ENCODE measurements around the gene PCP2.

The PCP2 gene

GRCh38 chr19:7636691-7637373 is 3.3 kb upstream of the PCP2 start, which contains the start of gene STXBP2:
Gene STXBP2 (plus strand): TSS chr19:7637110. CDS start chr19:7637150, 40 bp downstream.
- H3K4me3 ChIP-seq (ENCODE audit: low read depth, low read length) = peak within 1 kb of the TSS; percentile 72
- H3K9me3 ChIP-seq (ENCODE audit: control insufficient read depth, insufficient read depth, low read depth, low read length) = no peaks in the 10 kb centered on the region; the same call in 1 of the 2 replicates
- peaks cover 5% of the 10 kb centered on the region for H3K4me1 ChIP-seq (ENCODE audit: control insufficient read depth, insufficient read depth, low read length)
- H3K36me3 ChIP-seq (ENCODE audit: control insufficient read depth, insufficient read depth, low read length) = peaks cover 16% of the 10 kb centered on the region
- H3K27me3 ChIP-seq (ENCODE audit: control insufficient read depth, insufficient read depth, low read length) = peaks cover 27% of the 10 kb centered on the region
- H3K9ac ChIP-seq (ENCODE audit: low read length) = peak within 1 kb of the TSS; percentile 27
- 0 out of 2 replicates have a peak within 1 kb of the TSS, but pooled peaks have one; percentile 13 for H3K27ac ChIP-seq (ENCODE audit: low read depth, low read length)

DNA sequence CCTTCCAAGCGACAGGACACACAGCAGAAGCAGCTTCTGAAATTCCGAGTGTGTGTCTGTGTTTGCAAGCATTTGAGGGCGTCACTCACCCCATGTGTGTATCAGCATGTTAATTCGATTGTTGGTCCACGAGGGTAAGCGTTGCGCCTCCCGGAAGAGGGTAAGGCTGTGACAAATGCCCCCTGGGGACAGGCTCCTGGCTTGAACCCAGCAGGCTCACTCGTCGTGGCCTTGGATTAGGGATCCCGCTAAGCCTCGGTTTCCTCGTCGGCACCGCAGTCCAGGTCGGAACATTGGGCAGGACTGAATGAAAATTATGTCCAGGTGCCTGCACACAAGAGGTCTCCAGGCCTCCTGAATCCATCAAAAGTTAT is 2.8 kb upstream of the PCP2 start:
- Histone ChIP-seq H3K4me1 (ENCODE audit: control insufficient read depth, insufficient read depth, low read length) (peaks cover 5% of the 10 kb centered on the region), H3K4me3 (ENCODE audit: low read depth, low read length) (peak overlapping the region; percentile 72), H3K9me3 (ENCODE audit: control insufficient read depth, insufficient read depth, low read depth, low read length) (no peaks in the 10 kb centered on the region; the same call in 1 of the 2 replicates), H3K27ac (ENCODE audit: low read depth, low read length) (no peak overlapping the region), H3K9ac (ENCODE audit: low read length) (no peak overlapping the region), H3K36me3 (ENCODE audit: control insufficient read depth, insufficient read depth, low read length) (peaks cover 18% of the 10 kb centered on the region), H3K27me3 (ENCODE audit: control insufficient read depth, insufficient read depth, low read length) (peaks cover 27% of the 10 kb centered on the region)

DNA sequence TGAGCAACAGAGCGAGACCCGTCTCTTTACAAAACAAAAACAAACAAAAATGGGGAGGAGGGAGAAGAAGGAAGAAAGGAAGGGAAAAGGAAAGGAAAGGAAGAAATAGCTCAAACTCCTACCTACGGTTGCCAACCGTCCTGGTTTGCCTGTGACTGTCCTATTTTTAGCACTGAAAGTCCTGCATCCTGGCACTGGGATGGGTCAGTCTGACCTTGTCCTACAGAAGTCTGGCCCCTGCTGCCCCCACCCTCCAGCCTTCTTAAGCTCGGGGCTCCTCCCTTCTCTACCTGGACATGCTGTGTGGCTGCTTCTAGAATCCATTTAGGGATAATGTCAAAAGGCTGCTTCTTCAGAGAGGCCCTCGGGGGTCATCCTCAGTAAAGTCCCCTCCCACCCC is 2.2 kb upstream of the PCP2 start:
- H3K9me3 ChIP-seq (ENCODE audit: control insufficient read depth, insufficient read depth, low read depth, low read length) = no peaks in the 10 kb centered on the region; the same call in 1 of the 2 replicates
- peaks cover 5% of the 10 kb centered on the region for H3K4me1 ChIP-seq (ENCODE audit: control insufficient read depth, insufficient read depth, low read length)
- peaks cover 27% of the 10 kb centered on the region for H3K27me3 ChIP-seq (ENCODE audit: control insufficient read depth, insufficient read depth, low read length)
- H3K36me3 ChIP-seq (ENCODE audit: control insufficient read depth, insufficient read depth, low read length) = peaks cover 18% of the 10 kb centered on the region
- no peak overlapping the region for H3K4me3 ChIP-seq (ENCODE audit: low read depth, low read length)
- H3K9ac ChIP-seq (ENCODE audit: low read length) = no peak overlapping the region
- H3K27ac ChIP-seq (ENCODE audit: low read depth, low read length) = no peak overlapping the region

GRCh38 chr19:7632340-7633203 is 947 bp downstream of the PCP2 start:
- Histone ChIP-seq H3K9ac (ENCODE audit: low read length) (no peak overlapping the region), H3K36me3 (ENCODE audit: control insufficient read depth, insufficient read depth, low read length) (peaks cover 13% of the 10 kb centered on the region; the same call in 1 of the 2 replicates), H3K27ac (ENCODE audit: low read depth, low read length) (no peak overlapping the region), H3K9me3 (ENCODE audit: control insufficient read depth, insufficient read depth, low read depth, low read length) (no peaks in the 10 kb centered on the region), H3K4me1 (ENCODE audit: control insufficient read depth, insufficient read depth, low read length) (peaks cover 5% of the 10 kb centered on the region), H3K27me3 (ENCODE audit: control insufficient read depth, insufficient read depth, low read length) (peaks cover 27% of the 10 kb centered on the region), H3K4me3 (ENCODE audit: low read depth, low read length) (no peak overlapping the region)

GRCh38 chr19:7631577-7631976 is 1.9 kb downstream of the PCP2 start:
- H3K36me3 ChIP-seq (ENCODE audit: control insufficient read depth, insufficient read depth, low read length) = peaks cover 20% of the 10 kb centered on the region
- no peak overlapping the region for H3K9ac ChIP-seq (ENCODE audit: low read length)
- peaks cover 26% of the 10 kb centered on the region for H3K27me3 ChIP-seq (ENCODE audit: control insufficient read depth, insufficient read depth, low read length)
- peaks cover 4% of the 10 kb centered on the region for H3K4me1 ChIP-seq (ENCODE audit: control insufficient read depth, insufficient read depth, low read length)
- H3K4me3 ChIP-seq (ENCODE audit: low read depth, low read length) = no peak overlapping the region
- H3K27ac ChIP-seq (ENCODE audit: low read depth, low read length) = no peak overlapping the region
- no peaks in the 10 kb centered on the region for H3K9me3 ChIP-seq (ENCODE audit: control insufficient read depth, insufficient read depth, low read depth, low read length)

GRCh38 chr19:7629347-7630054 is 4.0 kb downstream of the PCP2 start, which contains the start of the genes PET100 and XAB2:
Gene PET100 (plus strand): TSS chr19:7629793. CDS start chr19:7629834, 41 bp downstream.
Gene XAB2 (minus strand): TSS chr19:7629545. CDS start chr19:7629527, 18 bp downstream.
- Histone ChIP-seq H3K4me3 (ENCODE audit: low read depth, low read length) (peak within 1 kb of the TSS; percentile 91), H3K9ac (ENCODE audit: low read length) (peak within 1 kb of the TSS; percentile 89), H3K27ac (ENCODE audit: low read depth, low read length) (peak within 1 kb of the TSS; percentile 53; the same call in 1 of the 2 replicates), H3K27me3 (ENCODE audit: control insufficient read depth, insufficient read depth, low read length) (peaks cover 5% of the 10 kb centered on the region; the same call in 1 of the 2 replicates), H3K4me1 (ENCODE audit: control insufficient read depth, insufficient read depth, low read length) (no peaks in the 10 kb centered on the region), H3K36me3 (ENCODE audit: control insufficient read depth, insufficient read depth, low read length) (peaks cover 40% of the 10 kb centered on the region), H3K9me3 (ENCODE audit: control insufficient read depth, insufficient read depth, low read depth, low read length) (no peaks in the 10 kb centered on the region)

DNA sequence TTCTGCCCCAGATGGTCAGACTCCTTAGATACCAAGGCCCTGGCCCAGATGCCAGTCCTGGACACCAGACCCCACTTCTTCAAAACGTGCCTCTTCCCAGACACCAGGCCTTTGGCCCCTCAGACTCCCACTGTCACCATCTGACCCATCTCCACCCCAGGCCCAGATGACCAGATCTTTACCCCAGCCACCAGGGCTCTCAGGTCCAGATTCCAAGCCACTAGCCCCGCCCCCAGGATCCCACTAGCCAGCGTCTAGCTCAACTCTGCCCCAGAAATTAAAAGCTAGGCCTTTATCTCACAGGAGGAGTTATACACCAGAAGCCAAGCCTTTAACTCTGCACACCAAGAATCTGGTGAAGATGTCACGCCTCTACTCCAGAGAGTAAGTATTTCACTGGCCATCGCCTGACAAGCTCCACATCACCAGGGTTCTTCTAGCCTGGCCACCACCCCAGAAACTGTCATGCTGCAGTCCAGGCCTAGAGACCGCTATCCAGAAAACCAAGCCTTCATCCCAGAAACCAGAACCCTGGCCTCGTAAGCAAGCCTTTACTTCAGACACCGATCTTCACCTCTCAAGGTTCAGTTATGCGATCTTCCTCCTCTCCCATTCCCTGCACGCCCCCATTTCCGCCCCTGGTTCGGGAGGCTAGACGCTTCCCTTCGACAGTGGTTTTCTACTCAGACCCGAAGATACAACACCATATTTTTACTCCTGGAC is 4.8 kb downstream of the PCP2 start:
- Histone ChIP-seq H3K4me1 (ENCODE audit: control insufficient read depth, insufficient read depth, low read length) (no peaks in the 10 kb centered on the region), H3K4me3 (ENCODE audit: low read depth, low read length) (peak overlapping the region; percentile 91), H3K27ac (ENCODE audit: low read depth, low read length) (no peak overlapping the region), H3K36me3 (ENCODE audit: control insufficient read depth, insufficient read depth, low read length) (peaks cover 44% of the 10 kb centered on the region), H3K27me3 (ENCODE audit: control insufficient read depth, insufficient read depth, low read length) (peaks cover 4% of the 10 kb centered on the region; the same call in 1 of the 2 replicates), H3K9ac (ENCODE audit: low read length) (peak overlapping the region; percentile 89), H3K9me3 (ENCODE audit: control insufficient read depth, insufficient read depth, low read depth, low read length) (no peaks in the 10 kb centered on the region)

DNA sequence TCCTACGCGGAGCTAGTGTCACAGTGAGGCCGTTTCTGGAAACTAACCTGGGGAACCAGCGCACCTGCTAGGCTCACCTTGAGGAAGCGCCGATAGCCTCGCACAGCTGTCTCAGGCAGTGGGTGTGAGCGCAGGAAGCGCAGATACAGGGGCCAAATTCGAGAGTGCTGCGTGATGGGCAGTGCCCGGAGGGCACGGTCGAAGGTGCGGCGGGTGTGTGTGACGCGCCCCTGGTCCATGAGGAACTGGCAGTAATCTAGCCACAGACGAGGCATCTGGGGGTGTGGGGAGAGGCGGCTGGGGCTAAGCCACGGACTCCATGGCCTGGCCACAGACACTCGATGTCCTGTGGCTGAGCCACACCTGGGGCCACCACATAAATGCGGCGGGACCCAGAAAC is 6.4 kb downstream of the PCP2 start:
- peaks cover 50% of the 10 kb centered on the region for H3K36me3 ChIP-seq (ENCODE audit: control insufficient read depth, insufficient read depth, low read length)
- no peak overlapping the region for H3K9ac ChIP-seq (ENCODE audit: low read length)

GRCh38 chr19:7625763-7626372 is 7.7 kb downstream of the PCP2 start:
- H3K27ac ChIP-seq (ENCODE audit: low read depth, low read length) = no peak overlapping the region
- H3K4me3 ChIP-seq (ENCODE audit: low read depth, low read length) = no peak overlapping the region
- H3K9me3 ChIP-seq (ENCODE audit: control insufficient read depth, insufficient read depth, low read depth, low read length) = no peaks in the 10 kb centered on the region
- no peak overlapping the region for H3K9ac ChIP-seq (ENCODE audit: low read length)
- H3K27me3 ChIP-seq (ENCODE audit: control insufficient read depth, insufficient read depth, low read length) = no peaks in the 10 kb centered on the region
- H3K4me1 ChIP-seq (ENCODE audit: control insufficient read depth, insufficient read depth, low read length) = no peaks in the 10 kb centered on the region
- peaks cover 57% of the 10 kb centered on the region for H3K36me3 ChIP-seq (ENCODE audit: control insufficient read depth, insufficient read depth, low read length)

More for the DNA sequence above, 6.4 kb downstream of the PCP2 start:
- Histone ChIP-seq H3K9me3 (ENCODE audit: control insufficient read depth, insufficient read depth, low read depth, low read length) (no peaks in the 10 kb centered on the region), H3K27me3 (ENCODE audit: control insufficient read depth, insufficient read depth, low read length) (no peaks in the 10 kb centered on the region), H3K4me3 (ENCODE audit: low read depth, low read length) (no peak overlapping the region), H3K4me1 (ENCODE audit: control insufficient read depth, insufficient read depth, low read length) (no peaks in the 10 kb centered on the region), H3K27ac (ENCODE audit: low read depth, low read length) (no peak overlapping the region)

- no peaks in the 10 kb centered on the region for H3K27me3 ChIP-seq (ENCODE audit: control insufficient read depth, insufficient read depth, low read length)
- peaks cover 67% of the 10 kb centered on the region for H3K36me3 ChIP-seq (ENCODE audit: control insufficient read depth, insufficient read depth, low read length)
- H3K9ac ChIP-seq (ENCODE audit: low read length) = no peak overlapping the region
- no peaks in the 10 kb centered on the region for H3K9me3 ChIP-seq (ENCODE audit: control insufficient read depth, insufficient read depth, low read depth, low read length)
- no peaks in the 10 kb centered on the region for H3K4me1 ChIP-seq (ENCODE audit: control insufficient read depth, insufficient read depth, low read length)
- H3K27ac ChIP-seq (ENCODE audit: low read depth, low read length) = no peak overlapping the region
- H3K4me3 ChIP-seq (ENCODE audit: low read depth, low read length) = no peak overlapping the region
These were observed 8.7 kb downstream of the PCP2 start for GRCh38 chr19:7624810-7625209.
